ENCODE results near the gene IPCEF1. TPM values are rescaled to one million over a fixed set of nuclear protein-coding genes. Genes with fewer than 3 reads are reported as not detected.

Gene IPCEF1
- polyA plus RNA-seq, 1 donor from 2014 or later: 3.9 TPM

GRCh38 chr6:154258064-154258757, 98.4 kb downstream of the IPCEF1 start:
- H3F3A ChIP-seq (ENCODE audit: insufficient read depth, low read length, poor library complexity, severe bottlenecking): no peaks in the 10 kb centered on the region
- H3K9me3 ChIP-seq (ENCODE audit: low read length): no peaks in the 10 kb centered on the region
- H3K4me3 ChIP-seq (ENCODE audit: low read length): no peak overlapping the region
- H3K27me3 ChIP-seq (ENCODE audit: insufficient read depth, low read depth, low read length): no peaks in the 10 kb centered on the region
- H3K4me2 ChIP-seq (ENCODE audit: low read length): no peak overlapping the region
- no peak overlapping the region for H2AFZ ChIP-seq (ENCODE audit: low read depth, low read length)
- H3K9ac ChIP-seq (ENCODE audit: low read length): no peak overlapping the region
- no peaks in the 10 kb centered on the region for H4K20me1 ChIP-seq (ENCODE audit: insufficient read depth)
- H3K36me3 ChIP-seq (ENCODE audit: insufficient read depth, low read length): no peaks in the 10 kb centered on the region
- TF ChIP-seq CTCF (IDR thresholded peaks at IDR 0.05; ENCODE audit: poor library complexity, severe bottlenecking): no peak
- no peak overlapping the region for H3K27ac ChIP-seq (ENCODE audit: low read length)
- H3K9me2 ChIP-seq (ENCODE audit: insufficient read depth, low read length): no peaks in the 10 kb centered on the region
- no peaks in the 10 kb centered on the region for H3K79me2 ChIP-seq (replicated peaks; ENCODE audit: insufficient read depth, low read length)

- no peaks in the 10 kb centered on the region for H3K9me2 ChIP-seq (ENCODE audit: insufficient read depth, low read length)
- H3K9ac ChIP-seq (ENCODE audit: low read length): no peak overlapping the region
- no peaks in the 10 kb centered on the region for H3K27me3 ChIP-seq (ENCODE audit: insufficient read depth, low read depth, low read length)
- H3K27ac ChIP-seq (ENCODE audit: low read length): no peak overlapping the region
- no peak overlapping the region for H3K4me2 ChIP-seq (ENCODE audit: low read length)
- H3F3A ChIP-seq (ENCODE audit: insufficient read depth, low read length, poor library complexity, severe bottlenecking): no peaks in the 10 kb centered on the region
- no peaks in the 10 kb centered on the region for H3K79me2 ChIP-seq (replicated peaks; ENCODE audit: insufficient read depth, low read length)
- H4K20me1 ChIP-seq (ENCODE audit: insufficient read depth): no peaks in the 10 kb centered on the region
- H3K9me3 ChIP-seq (ENCODE audit: low read length): no peaks in the 10 kb centered on the region
- no peak overlapping the region for H2AFZ ChIP-seq (ENCODE audit: low read depth, low read length)
- no peak overlapping the region for H3K4me3 ChIP-seq (ENCODE audit: low read length)
- TF ChIP-seq CTCF (IDR thresholded peaks at IDR 0.05; ENCODE audit: poor library complexity, severe bottlenecking): no peak
- no peaks in the 10 kb centered on the region for H3K36me3 ChIP-seq (ENCODE audit: insufficient read depth, low read length)
These were observed 99.5 kb downstream of the IPCEF1 start for GRCh38 chr6:154257067-154257466.

- H3K9me3 ChIP-seq (ENCODE audit: low read length): no peaks in the 10 kb centered on the region
These were observed 103.9 kb downstream of the IPCEF1 start for GRCh38 chr6:154252678-154253077.

More at GRCh38 chr6:154252678-154253077, 103.9 kb downstream of the IPCEF1 start:
- Histone ChIP-seq H3K4me2 (ENCODE audit: low read length) (no peak overlapping the region), H3K79me2 (replicated peaks; ENCODE audit: insufficient read depth, low read length) (no peaks in the 10 kb centered on the region), H2AFZ (ENCODE audit: low read depth, low read length) (no peak overlapping the region), H3K27ac (ENCODE audit: low read length) (no peak overlapping the region), H4K20me1 (ENCODE audit: insufficient read depth) (no peaks in the 10 kb centered on the region), H3K9me2 (ENCODE audit: insufficient read depth, low read length) (no peaks in the 10 kb centered on the region), H3K36me3 (ENCODE audit: insufficient read depth, low read length) (no peaks in the 10 kb centered on the region), H3K27me3 (ENCODE audit: insufficient read depth, low read depth, low read length) (no peaks in the 10 kb centered on the region), H3F3A (ENCODE audit: insufficient read depth, low read length, poor library complexity, severe bottlenecking) (no peaks in the 10 kb centered on the region), H3K9ac (ENCODE audit: low read length) (no peak overlapping the region), H3K4me3 (ENCODE audit: low read length) (no peak overlapping the region)
- TF ChIP-seq POLR2AphosphoS5 (IDR thresholded peaks at IDR 0.05) (no peak), EP300 (conservative IDR thresholded peaks at IDR 0.05; ENCODE audit: poor library complexity, severe bottlenecking) (no peak), SMC3 (conservative IDR thresholded peaks at IDR 0.05; ENCODE audit: poor library complexity) (no peak), RAD21 (conservative IDR thresholded peaks at IDR 0.05) (no peak), REST (IDR thresholded peaks at IDR 0.05; ENCODE audit: borderline replicate concordance) (no peak), CTCF (IDR thresholded peaks at IDR 0.05; ENCODE audit: poor library complexity, severe bottlenecking) (no peak), TAF1 (IDR thresholded peaks at IDR 0.05; ENCODE audit: low read depth) (no peak), MXI1 (conservative IDR thresholded peaks at IDR 0.05; ENCODE audit: poor library complexity, severe bottlenecking) (no peak), EZH2 (IDR thresholded peaks at IDR 0.05; ENCODE audit: borderline replicate concordance, insufficient read depth, low read length, poor library complexity, severe bottlenecking) (no peak)
